Parathyroid adenoma (tissue), 2 donors: Measurements from ENCODE around the gene ENTPD8.

Experiments used
- H2AFZ ChIP-seq: fragments of 300-600 bp; sonication (generic); one replicate; pipeline ENCODE4 v1.7.0; 2017; ENCODE audit warnings: antibody characterized with exemption, mild to moderate bottlenecking
- H3K27ac ChIP-seq: fragments of 300-600 bp; sonication (generic); one replicate; pipeline ENCODE4 v1.7.0; 2017
- H3K27me3 ChIP-seq: fragments of 300-600 bp; sonication (generic); one replicate; pipeline ENCODE4 v1.7.0; 2017; ENCODE audit warnings: low read length; ENCODE audit not compliant: control insufficient read depth, insufficient read depth
- H3K36me3 ChIP-seq: fragments of 300-600 bp; sonication (generic); one replicate; pipeline ENCODE4 v1.7.0; 2017; ENCODE audit warnings: low read length; ENCODE audit not compliant: control insufficient read depth, insufficient read depth
- H3K4me1 ChIP-seq: fragments of 300-600 bp; sonication (generic); one replicate; pipeline ENCODE4 v1.7.0; 2017; ENCODE audit warnings: control low read depth
- H3K4me2 ChIP-seq: fragments of 300-600 bp; sonication (generic); one replicate; pipeline ENCODE4 v1.7.0; 2017; ENCODE audit warnings: low read length
- H3K4me3 ChIP-seq: fragments of 300-600 bp; sonication (generic); one replicate; pipeline ENCODE4 v1.7.0; 2017; ENCODE audit warnings: low read depth, low read length
- H3K79me2 ChIP-seq: fragments of 300-600 bp; sonication (generic); one replicate; pipeline ENCODE4 v1.7.0; 2017; ENCODE audit warnings: control low read depth
- H3K9ac ChIP-seq: fragments of 300-600 bp; sonication (generic); one replicate; pipeline ENCODE4 v1.7.0; 2017; ENCODE audit warnings: mild to moderate bottlenecking
- H3K9me3 ChIP-seq: fragments of 300-600 bp; sonication (generic); one replicate; pipeline ENCODE4 v1.7.0; 2017; ENCODE audit warnings: low read length; ENCODE audit not compliant: control insufficient read depth
- TF ChIP-seq, protein P1 (sequence below): fragments of 300-600 bp; sonication (generic); IDR thresholded peaks from one replicate; pipeline ENCODE4 v1.7.0; 2017; ENCODE audit warnings: antibody characterized with exemption, mild to moderate bottlenecking
- donor health status: primary hyperparathyroidism.

ENTPD8 gene

DNA sequence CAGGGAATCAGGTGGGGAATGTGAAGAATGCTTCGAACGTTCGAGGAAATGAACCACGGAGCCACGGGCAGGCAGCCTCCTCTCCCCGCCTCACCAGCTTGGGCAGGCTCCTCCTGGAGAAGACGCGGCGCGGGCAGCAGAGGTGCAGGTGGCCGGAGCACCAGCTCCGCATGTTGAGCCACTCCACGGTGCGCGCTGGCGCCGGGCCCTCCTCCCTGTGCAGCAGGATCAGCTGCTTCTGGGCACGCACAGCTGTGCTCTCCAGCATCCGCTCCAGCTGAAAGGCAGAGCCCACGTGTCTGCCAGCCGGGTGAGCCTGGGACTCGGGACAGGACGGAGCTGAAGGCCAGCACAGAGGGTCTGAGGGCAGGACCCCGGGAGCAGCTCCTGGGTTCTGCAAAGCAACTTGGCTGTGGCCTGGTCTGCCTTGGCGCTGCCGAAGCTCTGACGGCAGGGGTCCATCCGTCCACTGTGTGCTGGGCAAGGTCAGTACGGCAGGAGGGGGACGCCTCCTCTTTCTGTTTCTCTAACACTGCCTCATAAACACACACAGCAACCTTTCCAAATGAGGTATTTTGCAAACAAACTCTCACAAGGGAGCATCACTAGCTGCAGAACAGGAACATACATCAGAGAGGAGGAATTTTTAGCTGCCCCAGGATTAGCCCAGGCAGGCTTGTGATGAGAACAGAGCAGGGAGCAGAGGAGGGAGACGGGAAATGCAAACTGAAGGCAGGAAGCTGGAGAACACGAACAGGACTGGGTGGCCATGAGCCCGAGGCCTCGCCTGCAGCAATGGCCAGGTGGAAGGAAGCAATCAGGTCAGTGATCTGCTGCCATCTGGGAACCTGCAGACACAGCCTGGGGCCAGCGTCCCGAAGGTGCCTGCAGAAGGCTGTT lies 38.1 kb upstream of the ENTPD8 start:
- no peak overlapping the region for H3K4me3 ChIP-seq
- no peak overlapping the region for H2AFZ ChIP-seq
- H3K27ac ChIP-seq: no peak overlapping the region
- H3K79me2 ChIP-seq: no peaks in the 10 kb centered on the region
- no peaks in the 10 kb centered on the region for H3K9me3 ChIP-seq
- no peak overlapping the region for H3K4me2 ChIP-seq
- H3K4me1 ChIP-seq: no peaks in the 10 kb centered on the region
- no peak overlapping the region for H3K9ac ChIP-seq
- H3K27me3 ChIP-seq: no peaks in the 10 kb centered on the region
- H3K36me3 ChIP-seq: no peaks in the 10 kb centered on the region
- TF ChIP-seq, protein P1, sequence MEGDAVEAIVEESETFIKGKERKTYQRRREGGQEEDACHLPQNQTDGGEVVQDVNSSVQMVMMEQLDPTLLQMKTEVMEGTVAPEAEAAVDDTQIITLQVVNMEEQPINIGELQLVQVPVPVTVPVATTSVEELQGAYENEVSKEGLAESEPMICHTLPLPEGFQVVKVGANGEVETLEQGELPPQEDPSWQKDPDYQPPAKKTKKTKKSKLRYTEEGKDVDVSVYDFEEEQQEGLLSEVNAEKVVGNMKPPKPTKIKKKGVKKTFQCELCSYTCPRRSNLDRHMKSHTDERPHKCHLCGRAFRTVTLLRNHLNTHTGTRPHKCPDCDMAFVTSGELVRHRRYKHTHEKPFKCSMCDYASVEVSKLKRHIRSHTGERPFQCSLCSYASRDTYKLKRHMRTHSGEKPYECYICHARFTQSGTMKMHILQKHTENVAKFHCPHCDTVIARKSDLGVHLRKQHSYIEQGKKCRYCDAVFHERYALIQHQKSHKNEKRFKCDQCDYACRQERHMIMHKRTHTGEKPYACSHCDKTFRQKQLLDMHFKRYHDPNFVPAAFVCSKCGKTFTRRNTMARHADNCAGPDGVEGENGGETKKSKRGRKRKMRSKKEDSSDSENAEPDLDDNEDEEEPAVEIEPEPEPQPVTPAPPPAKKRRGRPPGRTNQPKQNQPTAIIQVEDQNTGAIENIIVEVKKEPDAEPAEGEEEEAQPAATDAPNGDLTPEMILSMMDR: no peak

DNA sequence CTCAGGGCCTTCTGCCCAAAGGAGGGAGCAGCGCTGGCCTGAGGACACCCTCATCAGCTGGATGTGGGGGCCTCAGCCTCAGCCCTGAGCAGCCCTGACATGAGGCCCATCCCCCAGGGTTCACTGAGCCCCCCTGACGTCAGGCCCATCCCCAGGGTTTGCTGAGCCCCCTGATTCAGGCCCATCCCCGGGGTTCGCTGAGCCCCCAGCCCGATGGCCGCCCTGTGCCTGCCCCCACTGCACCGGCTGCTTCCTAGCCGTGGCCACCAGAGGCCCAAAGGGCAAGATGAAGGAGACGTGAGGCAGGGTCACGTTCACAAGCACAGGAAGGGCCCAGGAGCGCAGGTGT lies 37.4 kb upstream of the ENTPD8 start:
- Histone ChIP-seq H3K9me3 (no peaks in the 10 kb centered on the region), H3K27ac (no peak overlapping the region), H2AFZ (no peak overlapping the region), H3K79me2 (no peaks in the 10 kb centered on the region), H3K4me2 (no peak overlapping the region), H3K4me3 (no peak overlapping the region), H3K36me3 (no peaks in the 10 kb centered on the region), H3K4me1 (no peaks in the 10 kb centered on the region), H3K9ac (no peak overlapping the region), H3K27me3 (no peaks in the 10 kb centered on the region)
- TF ChIP-seq, protein P1: no peak

DNA sequence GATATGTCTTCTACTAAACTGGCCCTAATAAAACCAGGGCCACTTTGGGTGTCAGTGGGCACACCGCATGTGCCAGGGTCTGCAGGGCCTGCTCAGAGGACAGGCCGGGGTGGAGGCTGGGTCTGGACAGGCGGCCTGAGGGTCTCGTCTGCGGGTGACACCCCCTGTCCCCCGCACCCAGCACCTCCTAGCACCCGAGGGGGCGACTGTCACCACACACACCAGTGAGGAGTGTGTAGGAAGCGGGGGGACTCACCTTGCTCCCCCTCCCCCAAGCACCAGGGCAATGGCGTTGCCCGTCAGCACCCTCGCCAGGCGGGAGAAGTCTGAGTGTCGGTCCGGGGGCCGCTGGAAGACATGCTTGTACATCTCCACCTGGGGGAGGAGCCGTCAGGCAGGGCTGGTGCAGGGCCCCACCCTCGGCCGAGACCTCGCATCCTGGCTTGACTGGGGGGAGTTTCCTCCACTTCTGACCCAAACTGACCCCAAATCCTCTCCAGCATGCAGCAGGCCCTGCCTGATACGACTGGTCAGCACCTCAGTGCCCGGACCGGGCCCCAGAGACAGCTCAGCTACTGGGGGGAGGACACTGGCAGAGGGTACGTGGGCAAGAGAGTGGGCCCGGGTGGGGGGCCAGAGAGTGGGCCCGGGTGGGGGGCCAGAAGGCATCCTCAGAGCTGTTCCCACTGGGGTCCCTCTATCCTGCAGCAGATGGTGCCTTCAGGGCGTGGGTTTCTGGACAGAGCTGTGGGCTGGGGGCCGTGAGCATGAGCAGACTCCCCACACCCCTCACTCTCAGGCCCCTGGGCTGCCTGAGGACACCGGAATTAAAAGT lies 36.8 kb upstream of the ENTPD8 start:
- Histone ChIP-seq H3K27me3 (no peaks in the 10 kb centered on the region), H3K9ac (no peak overlapping the region), H3K4me2 (no peak overlapping the region), H3K79me2 (no peaks in the 10 kb centered on the region), H3K4me3 (no peak overlapping the region), H3K27ac (no peak overlapping the region), H3K9me3 (no peaks in the 10 kb centered on the region), H3K36me3 (no peaks in the 10 kb centered on the region), H3K4me1 (no peaks in the 10 kb centered on the region), H2AFZ (no peak overlapping the region)
- TF ChIP-seq, protein P1: no peak

DNA sequence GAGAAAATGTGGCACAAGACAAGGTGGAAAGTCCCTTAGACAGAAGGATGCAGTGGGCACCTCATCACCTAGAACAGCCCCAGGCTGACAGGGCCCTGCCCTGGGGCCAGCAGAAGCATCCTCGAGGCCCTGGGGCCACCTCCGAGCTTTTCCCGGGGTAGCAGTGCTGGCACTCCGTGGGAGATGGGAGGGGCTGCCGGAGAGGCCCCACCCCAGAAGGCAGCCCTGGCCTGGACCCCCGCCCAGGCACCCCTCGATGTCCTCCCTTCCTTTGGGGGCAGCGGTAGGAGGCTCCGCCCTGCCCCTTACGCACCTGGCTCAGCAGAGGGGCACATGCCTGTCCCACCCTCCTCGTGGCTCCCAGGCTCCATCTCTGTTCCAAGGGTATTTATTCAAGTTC lies 35.7 kb upstream of the ENTPD8 start:
- no peak overlapping the region for H3K27ac ChIP-seq
- no peaks in the 10 kb centered on the region for H3K27me3 ChIP-seq
- no peaks in the 10 kb centered on the region for H3K36me3 ChIP-seq
- H3K4me2 ChIP-seq: no peak overlapping the region
- H3K9ac ChIP-seq: no peak overlapping the region
- no peaks in the 10 kb centered on the region for H3K9me3 ChIP-seq
- H3K4me1 ChIP-seq: no peaks in the 10 kb centered on the region
- H2AFZ ChIP-seq: no peak overlapping the region
- TF ChIP-seq, protein P1: no peak
- no peaks in the 10 kb centered on the region for H3K79me2 ChIP-seq
- no peak overlapping the region for H3K4me3 ChIP-seq
